Activated naive CD4-positive, alpha-beta T cell treated with anti-CD3 and anti-CD28 coated beads, Interleukin-2, amount 50 U/mL, for 24 hours (primary cell): ENCODE results near the gene TECPR1.
A peak's percentile ranks its signal among the peaks of the same experiment; 100 is the strongest.

Experiments used
- H3K27ac Mint-ChIP-seq: one replicate; pipeline ENCODE4 v1.8.0; 2021; ENCODE audit warnings: mild to moderate bottlenecking, mixed read lengths
- H3K27me3 Mint-ChIP-seq: one replicate; pipeline ENCODE4 v1.8.0; 2021; ENCODE audit warnings: mixed read lengths
- H3K36me3 Mint-ChIP-seq: one replicate; pipeline ENCODE4 v1.8.0; 2021; ENCODE audit warnings: mixed read lengths
- H3K4me1 Mint-ChIP-seq: one replicate; pipeline ENCODE4 v1.8.0; 2021; ENCODE audit warnings: mixed read lengths
- H3K4me3 Mint-ChIP-seq: one replicate; pipeline ENCODE4 v1.8.0; 2021; ENCODE audit warnings: mild to moderate bottlenecking, mixed read lengths
- H3K9me3 Mint-ChIP-seq: one replicate; pipeline ENCODE4 v1.8.0; 2021; ENCODE audit warnings: mixed read lengths

The TECPR1 gene

DNA sequence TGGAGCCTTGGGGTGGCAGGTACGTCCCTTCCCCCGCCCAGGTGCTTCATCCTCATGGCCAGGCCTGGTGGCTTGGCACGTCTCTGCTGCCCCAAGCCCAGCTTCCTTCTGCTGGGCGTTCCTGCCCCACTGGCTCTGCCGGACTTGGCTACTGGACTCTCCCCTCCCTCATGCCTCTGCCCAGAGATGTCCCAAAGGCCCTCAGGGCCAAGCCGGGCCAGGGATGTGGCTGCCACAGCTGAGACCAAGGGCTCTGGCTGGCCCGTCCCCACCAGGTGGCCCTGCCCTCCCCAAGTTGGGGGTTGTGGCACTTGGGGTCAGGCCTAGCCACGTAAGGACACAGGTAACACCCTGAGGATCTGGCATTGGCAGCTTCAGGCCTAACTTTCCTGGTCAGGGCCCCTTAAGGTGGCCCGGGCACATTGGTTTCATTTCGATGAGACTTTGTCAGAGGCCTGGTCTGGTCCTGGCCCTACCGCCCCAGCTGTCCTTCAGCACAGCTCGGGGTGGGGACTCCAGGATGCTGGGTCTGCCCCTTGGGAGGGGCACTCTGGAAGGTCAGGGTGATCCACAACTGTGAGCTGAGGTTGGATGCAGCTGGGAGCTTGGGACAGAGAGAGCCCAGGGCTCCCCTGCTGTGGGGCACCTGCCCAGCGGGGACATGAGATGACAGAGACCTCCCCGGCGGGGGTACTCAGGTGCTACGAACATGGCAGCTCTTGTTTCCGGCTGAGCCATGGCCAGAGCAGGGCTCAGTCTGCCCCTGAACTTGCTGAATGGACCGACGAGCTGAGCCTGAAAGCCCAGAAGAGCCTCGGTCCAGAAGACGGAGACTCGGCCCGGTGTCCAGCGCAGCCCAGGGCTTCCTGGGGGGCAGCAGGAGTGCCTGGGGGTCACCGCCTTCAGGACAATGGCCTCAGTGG, 37.9 kb downstream of the TECPR1 start:
- Mint-ChIP-seq H3K27ac (no peak overlapping the region), H3K4me1 (peaks cover 21% of the 10 kb centered on the region), H3K27me3 (no peaks in the 10 kb centered on the region), H3K36me3 (peaks cover under 1% of the 10 kb centered on the region), H3K9me3 (no peaks in the 10 kb centered on the region), H3K4me3 (no peak overlapping the region)

DNA sequence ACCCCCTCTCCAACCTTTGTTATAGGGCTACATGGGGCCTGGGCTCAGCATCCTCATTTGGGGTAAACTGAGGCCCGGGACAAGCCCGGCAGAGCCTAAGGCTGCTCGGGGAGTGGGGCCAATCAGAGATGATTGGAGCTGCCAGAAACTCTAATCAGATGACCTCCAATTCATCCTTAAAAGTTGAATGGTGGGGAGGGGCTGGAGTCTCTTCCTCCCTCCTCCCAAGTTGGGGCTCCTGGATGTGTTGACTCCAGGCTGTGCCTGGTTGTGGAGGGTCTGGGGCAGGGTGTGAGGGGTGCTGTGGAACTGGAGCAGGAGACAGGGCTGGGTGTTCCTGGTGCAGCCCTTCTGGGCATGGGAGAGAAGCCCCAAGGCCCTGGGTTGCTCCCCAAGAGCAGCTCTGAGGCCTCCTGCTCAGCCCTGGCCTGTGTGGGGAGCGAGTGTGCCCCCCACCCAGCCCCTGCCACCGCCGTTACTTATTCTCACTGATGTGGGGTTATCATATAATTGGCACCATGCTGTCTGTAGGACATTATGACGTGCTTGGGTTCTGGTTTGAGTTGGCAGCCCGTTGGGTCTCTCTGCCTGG, 38.6 kb downstream of the TECPR1 start:
- Mint-ChIP-seq H3K9me3 (no peaks in the 10 kb centered on the region), H3K4me3 (no peak overlapping the region), H3K27ac (no peak overlapping the region), H3K36me3 (no peaks in the 10 kb centered on the region), H3K27me3 (no peaks in the 10 kb centered on the region), H3K4me1 (peaks cover 13% of the 10 kb centered on the region)

DNA sequence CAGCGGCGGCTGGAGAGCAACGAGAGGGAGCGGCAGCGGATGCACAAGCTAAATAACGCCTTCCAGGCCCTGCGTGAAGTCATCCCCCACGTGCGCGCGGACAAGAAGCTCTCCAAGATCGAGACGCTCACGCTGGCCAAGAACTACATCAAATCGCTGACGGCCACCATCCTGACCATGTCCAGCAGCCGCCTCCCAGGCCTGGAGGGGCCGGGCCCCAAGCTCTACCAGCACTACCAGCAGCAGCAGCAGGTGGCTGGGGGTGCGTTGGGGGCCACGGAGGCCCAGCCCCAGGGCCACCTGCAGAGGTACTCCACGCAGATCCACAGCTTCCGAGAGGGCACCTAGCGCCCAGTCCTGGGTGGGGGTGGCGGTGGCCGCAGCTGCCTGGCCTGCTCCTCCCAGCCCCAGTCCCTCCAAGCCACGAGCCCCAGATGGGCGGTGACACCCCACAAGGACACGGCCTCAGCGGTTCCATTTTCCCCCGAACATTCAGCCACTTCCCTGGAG, 39.4 kb downstream of the TECPR1 start:
- H3K27ac Mint-ChIP-seq = no peak overlapping the region
- H3K27me3 Mint-ChIP-seq = no peaks in the 10 kb centered on the region
- H3K4me3 Mint-ChIP-seq = no peak overlapping the region
- H3K4me1 Mint-ChIP-seq = peaks cover 9% of the 10 kb centered on the region
- no peaks in the 10 kb centered on the region for H3K36me3 Mint-ChIP-seq
- no peaks in the 10 kb centered on the region for H3K9me3 Mint-ChIP-seq

DNA sequence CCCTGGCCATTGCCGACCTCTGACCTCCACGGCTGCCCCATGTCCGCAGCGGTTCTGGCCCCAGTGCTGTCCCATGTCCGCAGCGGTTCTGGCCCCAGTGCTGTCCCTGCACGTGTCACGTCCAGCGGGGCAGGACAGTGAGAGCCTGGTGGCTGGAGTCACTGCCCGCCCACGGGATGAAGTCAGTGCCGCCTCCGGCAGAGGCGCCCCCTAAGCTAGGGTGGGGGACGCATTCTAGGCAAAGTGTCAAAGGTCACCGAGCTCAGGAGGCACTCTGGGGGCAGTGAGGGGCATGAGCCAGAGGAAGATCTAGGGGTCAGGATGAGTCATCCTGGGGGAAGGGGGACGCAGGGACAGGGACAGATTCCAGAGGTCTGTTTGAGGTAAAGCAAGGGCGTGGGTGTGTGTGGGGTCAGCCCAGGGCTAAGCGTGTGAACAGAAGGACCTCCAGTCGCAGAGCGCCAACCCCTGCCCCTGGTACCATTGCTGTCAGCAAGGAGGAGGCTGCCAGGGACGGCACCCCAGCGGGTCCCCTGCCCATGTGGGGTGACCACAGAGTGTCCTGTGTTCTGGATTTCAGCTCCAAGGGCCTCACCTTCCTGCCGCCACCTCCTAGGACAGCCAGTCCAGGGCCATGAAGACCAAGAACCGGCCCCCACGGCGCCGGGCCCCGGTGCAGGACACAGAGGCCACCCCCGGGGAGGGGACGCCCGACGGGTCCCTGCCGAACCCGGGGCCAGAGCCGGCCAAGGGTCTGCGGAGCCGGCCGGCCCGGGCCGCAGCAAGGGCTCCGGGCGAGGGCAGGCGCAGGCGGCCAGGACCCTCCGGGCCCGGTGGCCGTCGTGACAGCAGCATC, 40.1 kb downstream of the TECPR1 start:
- Mint-ChIP-seq H3K27me3 (no peaks in the 10 kb centered on the region), H3K4me1 (peaks cover 9% of the 10 kb centered on the region), H3K36me3 (peaks cover 3% of the 10 kb centered on the region), H3K4me3 (peak overlapping the region; percentile 54), H3K9me3 (no peaks in the 10 kb centered on the region), H3K27ac (peak overlapping the region; percentile 70)

GRCh38 chr7:98211221-98211675, 40.8 kb downstream of the TECPR1 start, which contains the start of gene BHLHA15:
BHLHA15 (plus strand) TSS chr7:98211439; CDS start chr7:98212310, 871 bp downstream.
- H3K9me3 Mint-ChIP-seq = no peaks in the 10 kb centered on the region

GRCh38 chr7:98210513-98211220, 41.4 kb downstream of the TECPR1 start:
- Mint-ChIP-seq H3K27ac (no peak overlapping the region), H3K4me3 (no peak overlapping the region), H3K4me1 (peaks cover 13% of the 10 kb centered on the region), H3K27me3 (no peaks in the 10 kb centered on the region), H3K9me3 (no peaks in the 10 kb centered on the region), H3K36me3 (peaks cover 6% of the 10 kb centered on the region)

More at GRCh38 chr7:98211221-98211675, 40.8 kb downstream of the TECPR1 start, which contains the start of gene BHLHA15:
- no peaks in the 10 kb centered on the region for H3K27me3 Mint-ChIP-seq
- H3K4me3 Mint-ChIP-seq = peak within 1 kb of the TSS; percentile 54
- peak within 1 kb of the TSS; percentile 70 for H3K27ac Mint-ChIP-seq
- peaks cover 9% of the 10 kb centered on the region for H3K4me1 Mint-ChIP-seq
- peaks cover 3% of the 10 kb centered on the region for H3K36me3 Mint-ChIP-seq

- Mint-ChIP-seq H3K9me3 (no peaks in the 10 kb centered on the region), H3K27me3 (no peaks in the 10 kb centered on the region), H3K36me3 (peaks cover 6% of the 10 kb centered on the region), H3K4me3 (peak overlapping the region; percentile 33), H3K4me1 (peaks cover 23% of the 10 kb centered on the region), H3K27ac (no peak overlapping the region)
Measured at GRCh38 chr7:98209166-98209920, 42.7 kb downstream of the TECPR1 start.

- Mint-ChIP-seq H3K27me3 (no peaks in the 10 kb centered on the region), H3K36me3 (peaks cover 8% of the 10 kb centered on the region), H3K27ac (no peak overlapping the region), H3K4me1 (peaks cover 45% of the 10 kb centered on the region), H3K4me3 (no peak overlapping the region), H3K9me3 (no peaks in the 10 kb centered on the region)
Measured at GRCh38 chr7:98206451-98207330, 45.3 kb downstream of the TECPR1 start.

- no peak overlapping the region for H3K27ac Mint-ChIP-seq
- no peak overlapping the region for H3K4me3 Mint-ChIP-seq
- H3K9me3 Mint-ChIP-seq = no peaks in the 10 kb centered on the region
- H3K4me1 Mint-ChIP-seq = peaks cover 58% of the 10 kb centered on the region
- H3K27me3 Mint-ChIP-seq = no peaks in the 10 kb centered on the region
- peaks cover 8% of the 10 kb centered on the region for H3K36me3 Mint-ChIP-seq
Measured at GRCh38 chr7:98205162-98205845, 46.7 kb downstream of the TECPR1 start.

- H3K9me3 Mint-ChIP-seq = no peaks in the 10 kb centered on the region
- peaks cover 10% of the 10 kb centered on the region for H3K36me3 Mint-ChIP-seq
- H3K4me1 Mint-ChIP-seq = peaks cover 58% of the 10 kb centered on the region
- H3K27me3 Mint-ChIP-seq = no peaks in the 10 kb centered on the region
- H3K27ac Mint-ChIP-seq = no peak overlapping the region
- H3K4me3 Mint-ChIP-seq = no peak overlapping the region
Measured at GRCh38 chr7:98204670-98205069, 47.4 kb downstream of the TECPR1 start.

- H3K4me1 Mint-ChIP-seq = peaks cover 60% of the 10 kb centered on the region
- H3K27ac Mint-ChIP-seq = no peak overlapping the region
- no peaks in the 10 kb centered on the region for H3K27me3 Mint-ChIP-seq
- peaks cover 12% of the 10 kb centered on the region for H3K36me3 Mint-ChIP-seq
- no peaks in the 10 kb centered on the region for H3K9me3 Mint-ChIP-seq
- H3K4me3 Mint-ChIP-seq = peak overlapping the region; percentile 42
Measured at GRCh38 chr7:98203964-98204605, 47.9 kb downstream of the TECPR1 start.

DNA sequence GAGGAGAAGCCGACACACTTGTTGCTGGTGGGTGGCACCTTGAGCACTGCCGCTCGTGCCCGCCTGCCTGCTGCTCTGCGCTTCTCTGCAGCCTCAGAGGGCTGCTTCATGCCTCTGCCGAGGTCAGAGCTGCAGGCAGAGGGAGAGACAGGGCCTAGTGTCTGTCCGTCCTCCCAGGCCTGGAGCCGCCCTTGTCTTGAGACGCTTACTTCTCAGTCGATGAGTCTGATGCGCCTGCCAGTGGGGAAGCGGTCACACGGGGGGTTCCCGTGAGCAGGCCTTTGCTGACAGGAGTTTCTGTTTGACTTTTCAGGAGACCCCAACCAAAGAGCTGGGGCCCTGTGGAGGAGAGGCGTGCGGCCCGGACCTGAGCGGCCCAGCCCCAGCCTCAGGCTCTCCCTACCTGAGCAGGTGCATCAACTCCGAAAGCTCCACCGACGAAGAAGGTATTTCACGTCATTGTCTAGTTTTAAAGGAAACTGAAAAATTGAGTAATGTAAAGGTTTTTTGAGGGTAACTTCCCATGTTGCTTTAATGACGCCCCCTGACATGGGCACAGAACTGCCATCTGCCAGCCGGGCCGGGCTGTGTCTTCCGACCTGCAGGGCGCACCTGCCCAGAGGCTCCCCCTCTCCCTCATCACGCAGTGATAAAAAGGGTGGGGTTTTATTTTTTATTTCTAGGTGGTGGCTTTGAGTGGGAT, 48.6 kb downstream of the TECPR1 start:
- Mint-ChIP-seq H3K9me3 (no peaks in the 10 kb centered on the region), H3K4me1 (peaks cover 64% of the 10 kb centered on the region), H3K36me3 (peaks cover 15% of the 10 kb centered on the region), H3K27ac (no peak overlapping the region), H3K27me3 (no peaks in the 10 kb centered on the region), H3K4me3 (peak overlapping the region; percentile 42)
